GM19372 (cell line): ENCODE data around the gene HBA1.
"Not testable (repeated sequence)": the region's sequence is repeated elsewhere in the genome, so short reads cannot be mapped to it uniquely, and the experiment has no call there.

Experiments used
- ATAC-seq: cut with Tn5 transposase; IDR thresholded peaks from one replicate; pipeline ENCODE4 v1.9.1; 2021; ENCODE audit warnings: mild to moderate bottlenecking, low read depth, moderate library complexity; ENCODE audit not compliant: unreplicated experiment

HBA1 gene

DNA sequence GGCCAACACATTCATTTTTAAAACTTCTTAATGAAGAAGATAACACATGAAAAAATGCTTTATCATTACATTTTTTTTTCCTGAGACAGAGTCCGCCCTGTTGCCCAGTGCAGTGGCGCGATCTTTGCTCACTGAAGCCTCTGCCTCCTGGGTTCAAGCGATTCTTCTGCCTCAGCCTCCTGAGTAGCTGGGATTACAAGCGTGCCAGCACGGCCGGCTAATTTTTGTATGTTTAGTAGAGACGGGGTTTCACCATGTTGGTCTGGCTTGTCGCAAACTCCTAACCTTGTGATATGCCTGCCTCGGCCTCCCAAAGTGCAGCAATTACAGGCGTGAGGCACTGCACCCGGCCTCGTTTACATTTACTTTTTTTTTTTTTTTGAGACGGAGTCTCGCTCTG is 17.0 kb downstream of the HBA1 start:
- ATAC-seq = no peak

- no peak for ATAC-seq
Measured at GRCh38 chr16:194516-194915, 18.0 kb downstream of the HBA1 start.

- ATAC-seq = no peak
Measured at GRCh38 chr16:200388-200787, 23.9 kb downstream of the HBA1 start.

DNA sequence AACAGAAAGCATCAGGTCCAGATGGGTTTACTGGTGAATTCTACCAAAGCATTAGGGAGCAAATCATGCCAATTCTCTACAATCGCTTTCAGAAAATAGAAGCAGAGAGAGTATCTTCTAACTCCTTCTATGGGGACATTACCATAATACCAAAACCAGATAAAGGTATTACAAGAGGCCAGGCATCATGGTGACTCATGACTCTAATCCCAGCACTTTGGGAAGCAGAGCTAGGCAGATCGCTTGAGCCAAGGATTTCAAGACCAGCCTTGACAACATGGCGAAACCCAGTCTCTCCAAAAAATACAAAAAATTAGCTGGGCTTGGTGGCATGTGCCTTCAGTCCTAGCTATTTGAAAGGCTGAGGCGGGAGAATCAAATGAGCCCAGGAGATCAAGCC is 26.8 kb downstream of the HBA1 start:
- no peak for ATAC-seq

DNA sequence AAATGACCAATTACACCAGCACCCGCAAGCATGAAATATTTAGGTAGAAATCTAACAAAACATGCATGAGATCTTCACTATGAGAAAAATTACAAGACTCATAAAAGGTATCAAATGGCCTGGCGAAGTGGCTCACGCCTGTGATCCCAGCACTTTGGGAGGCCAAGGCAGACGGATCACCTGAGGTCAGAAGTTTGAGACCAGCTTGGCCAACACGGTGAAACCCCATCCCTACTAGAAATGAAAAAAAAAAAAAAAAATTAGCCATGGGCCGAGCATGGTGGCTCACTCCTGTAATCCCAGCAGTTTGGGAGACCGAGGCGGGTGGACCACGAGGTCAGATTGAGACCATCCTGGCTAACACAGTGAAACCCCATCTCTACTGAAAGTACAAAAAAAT is 27.6 kb downstream of the HBA1 start:
- not testable (repeated sequence) for ATAC-seq

DNA sequence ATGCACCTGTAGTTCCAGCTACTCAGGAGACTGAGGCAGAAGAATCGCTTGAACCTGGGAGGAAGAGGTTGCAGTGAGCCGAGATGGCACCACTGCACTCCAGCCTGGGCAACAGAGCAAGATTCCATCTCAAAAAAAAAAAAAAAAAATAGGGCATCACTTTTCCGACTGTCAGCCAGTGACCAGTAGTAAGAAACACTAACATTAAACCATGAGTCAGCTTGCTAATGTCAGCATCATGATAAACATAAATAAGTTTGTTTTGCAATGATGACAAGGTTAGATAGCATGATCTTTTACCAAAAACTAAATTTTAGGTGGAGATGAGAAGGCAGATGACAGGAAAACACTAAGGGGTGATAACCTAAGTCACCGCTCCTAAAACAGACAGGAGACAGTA is 32.9 kb downstream of the HBA1 start:
- ATAC-seq = not testable (repeated sequence)

GRCh38 chr16:211631-212180 is 35.2 kb downstream of the HBA1 start:
- ATAC-seq = not testable (repeated sequence)

GRCh38 chr16:212999-213398 is 36.5 kb downstream of the HBA1 start:
- no peak for ATAC-seq

- ATAC-seq = no peak
Measured at GRCh38 chr16:220021-220420, 43.5 kb downstream of the HBA1 start.
